ENCODE results near the gene TRMT2A.

The TRMT2A gene

DNA sequence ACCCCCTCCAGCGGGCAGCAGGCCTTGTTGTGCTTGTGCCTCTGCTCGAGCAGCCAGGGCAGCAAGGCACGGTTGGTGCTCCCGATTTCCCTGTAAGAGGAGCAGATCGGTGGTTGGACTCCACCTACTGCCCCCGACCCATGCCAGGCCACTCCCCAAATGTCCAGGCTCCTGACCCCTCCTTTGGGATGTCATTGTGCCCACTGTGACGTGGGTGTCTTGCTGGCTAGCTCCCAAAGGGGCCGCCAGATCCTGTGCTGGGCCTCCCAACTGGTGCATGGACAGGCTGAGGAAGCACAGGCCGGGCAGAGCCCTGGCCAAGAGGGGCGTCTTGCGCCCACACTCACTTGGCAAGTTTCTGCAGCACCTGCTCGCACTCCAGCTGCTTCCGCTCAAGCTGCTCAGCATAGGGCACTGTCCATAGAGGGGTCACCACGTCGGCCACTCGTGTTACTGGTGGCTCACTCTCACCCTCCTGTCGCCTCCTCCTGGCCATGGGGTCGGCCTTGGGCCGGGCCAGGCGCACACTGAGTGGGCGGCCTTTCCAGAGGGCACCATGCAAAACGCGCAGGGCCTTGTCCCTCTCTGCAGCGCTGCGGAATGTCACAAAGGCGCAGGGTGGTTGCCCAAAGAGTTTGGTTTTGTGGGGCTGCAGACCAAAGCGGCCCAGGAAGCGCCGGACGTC lies 1.2 kb downstream of the TRMT2A start, which contains the start of gene RANBP1:
Gene RANBP1, plus strand, starts transcription at position 414 of the 685 bp plus-strand sequence. Its CDS starts 81 bp downstream, at position 495.
- DNase-seq, result no peak

GRCh38 chr22:20114506-20115475 lies 2.2 kb downstream of the TRMT2A start:
- DNase-seq, result no peak

DNA sequence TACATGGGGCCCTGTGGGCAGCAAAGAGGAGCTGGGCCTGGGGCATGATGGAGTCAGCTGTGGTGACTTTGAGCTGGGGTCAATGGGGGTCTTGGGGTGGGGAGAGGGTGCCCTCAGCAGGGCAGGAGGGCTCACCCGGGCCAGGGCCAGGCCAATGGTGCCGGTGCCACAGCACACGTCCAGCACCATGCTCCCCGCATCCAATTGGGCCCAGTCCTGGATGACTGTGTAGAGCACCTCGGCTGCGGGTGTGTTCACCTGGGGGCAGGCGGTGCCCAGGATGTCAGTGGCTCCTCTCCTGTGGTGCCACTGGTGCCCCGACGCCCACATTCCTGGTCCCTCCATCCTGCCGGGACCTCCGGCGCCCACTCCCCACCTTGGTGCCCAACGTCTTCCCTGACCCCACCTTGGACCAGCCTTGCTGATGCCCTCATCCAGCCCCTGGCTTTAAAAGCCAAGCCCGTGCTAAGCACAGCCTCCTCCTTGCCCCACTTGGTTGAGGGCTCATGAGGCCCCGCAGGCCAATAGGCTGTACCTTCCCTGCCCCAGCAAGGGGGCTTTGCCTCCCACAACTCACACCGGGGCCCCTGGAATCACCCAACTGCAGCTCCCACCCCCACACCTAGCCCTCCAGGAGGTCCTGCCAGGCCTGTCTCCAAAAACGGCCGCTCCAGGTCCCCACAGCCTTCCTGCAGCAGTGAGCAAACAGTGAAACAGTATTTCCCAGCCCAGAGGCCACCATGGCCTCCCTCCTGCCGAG lies 3.3 kb downstream of the TRMT2A start:
- no peak for DNase-seq

- DNase-seq, result no peak
Measured at GRCh38 chr22:20112623-20113511, 4.2 kb downstream of the TRMT2A start.

DNA sequence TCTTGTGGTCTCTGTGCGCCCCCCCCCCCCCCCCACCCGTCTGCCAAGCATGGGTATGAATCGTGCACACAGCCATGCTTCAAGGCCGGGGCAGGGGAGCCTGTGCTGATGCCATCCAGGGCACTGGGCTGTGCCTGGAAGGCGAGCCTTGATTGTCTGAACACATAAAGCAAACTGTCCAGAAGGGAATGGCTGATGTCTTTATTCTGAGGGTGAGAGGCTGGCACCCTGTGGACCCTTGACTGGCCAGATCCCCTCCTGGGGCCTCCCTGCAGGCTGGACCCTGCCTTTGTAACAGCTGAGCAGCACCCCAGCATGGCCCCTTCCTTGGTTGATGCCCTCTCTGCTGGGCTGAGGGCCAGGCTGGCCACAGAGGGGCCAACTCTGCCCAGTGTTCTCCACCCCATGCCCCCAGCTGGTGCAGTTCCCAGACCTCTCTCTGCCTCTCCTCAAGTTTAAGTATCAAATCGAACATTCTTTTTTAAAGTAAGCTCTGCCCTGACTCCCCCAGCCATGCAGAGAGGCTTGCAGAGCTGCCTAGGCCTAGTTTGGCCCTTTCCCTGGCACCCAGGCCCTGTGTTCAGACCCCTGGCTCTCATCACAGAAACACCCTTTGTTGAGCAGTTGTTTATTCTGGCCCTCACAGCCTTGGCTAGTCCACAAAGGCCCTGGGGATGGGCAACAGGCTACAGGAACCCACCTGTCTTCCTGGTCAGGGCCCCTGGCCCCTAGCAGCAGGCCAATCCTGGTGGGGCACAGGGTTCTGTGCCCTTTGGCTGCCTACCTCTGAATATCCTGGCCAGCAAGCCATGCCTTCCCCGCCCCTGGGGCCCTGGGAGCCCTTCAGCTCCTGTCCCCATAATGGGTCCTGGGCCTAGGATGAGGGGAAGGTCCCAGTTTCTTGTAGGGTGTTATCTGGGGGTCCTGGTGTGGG lies 5.1 kb downstream of the TRMT2A start:
- no peak for DNase-seq

DNA sequence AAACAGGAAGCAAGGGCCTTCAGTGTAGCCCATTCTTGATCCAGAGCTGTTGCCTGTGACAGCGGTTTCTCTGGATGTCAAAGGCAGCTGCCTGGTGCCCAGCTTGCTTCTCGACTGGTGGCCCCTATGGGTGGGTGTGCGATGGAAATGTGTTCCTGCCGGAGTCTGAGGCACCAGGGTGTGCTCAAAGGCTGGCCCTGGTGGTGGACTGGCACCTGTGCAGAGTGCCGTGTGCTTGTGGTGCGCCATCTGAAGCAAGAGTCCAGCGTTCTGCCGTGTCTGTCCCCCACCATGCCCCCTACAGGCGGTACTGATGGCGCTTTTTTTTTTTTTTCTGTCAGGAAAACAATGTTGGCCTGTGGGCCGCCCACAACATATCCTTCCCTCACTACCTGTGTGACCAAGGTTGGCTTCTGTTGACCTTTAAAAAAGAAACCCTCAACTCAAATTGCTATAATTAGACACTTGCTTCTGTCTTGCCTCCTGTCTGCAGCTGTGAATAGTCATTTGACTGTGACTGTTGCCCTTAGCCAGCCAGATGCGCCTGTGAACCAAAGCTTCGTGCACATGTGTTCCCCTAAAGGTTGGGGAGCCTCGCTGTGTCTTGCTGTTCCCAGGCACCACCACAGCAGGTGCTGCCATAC lies 5.9 kb downstream of the TRMT2A start:
- DNase-seq, result no peak

GRCh38 chr22:20110359-20110985 lies 6.6 kb downstream of the TRMT2A start:
- DNase-seq, result no peak

DNA sequence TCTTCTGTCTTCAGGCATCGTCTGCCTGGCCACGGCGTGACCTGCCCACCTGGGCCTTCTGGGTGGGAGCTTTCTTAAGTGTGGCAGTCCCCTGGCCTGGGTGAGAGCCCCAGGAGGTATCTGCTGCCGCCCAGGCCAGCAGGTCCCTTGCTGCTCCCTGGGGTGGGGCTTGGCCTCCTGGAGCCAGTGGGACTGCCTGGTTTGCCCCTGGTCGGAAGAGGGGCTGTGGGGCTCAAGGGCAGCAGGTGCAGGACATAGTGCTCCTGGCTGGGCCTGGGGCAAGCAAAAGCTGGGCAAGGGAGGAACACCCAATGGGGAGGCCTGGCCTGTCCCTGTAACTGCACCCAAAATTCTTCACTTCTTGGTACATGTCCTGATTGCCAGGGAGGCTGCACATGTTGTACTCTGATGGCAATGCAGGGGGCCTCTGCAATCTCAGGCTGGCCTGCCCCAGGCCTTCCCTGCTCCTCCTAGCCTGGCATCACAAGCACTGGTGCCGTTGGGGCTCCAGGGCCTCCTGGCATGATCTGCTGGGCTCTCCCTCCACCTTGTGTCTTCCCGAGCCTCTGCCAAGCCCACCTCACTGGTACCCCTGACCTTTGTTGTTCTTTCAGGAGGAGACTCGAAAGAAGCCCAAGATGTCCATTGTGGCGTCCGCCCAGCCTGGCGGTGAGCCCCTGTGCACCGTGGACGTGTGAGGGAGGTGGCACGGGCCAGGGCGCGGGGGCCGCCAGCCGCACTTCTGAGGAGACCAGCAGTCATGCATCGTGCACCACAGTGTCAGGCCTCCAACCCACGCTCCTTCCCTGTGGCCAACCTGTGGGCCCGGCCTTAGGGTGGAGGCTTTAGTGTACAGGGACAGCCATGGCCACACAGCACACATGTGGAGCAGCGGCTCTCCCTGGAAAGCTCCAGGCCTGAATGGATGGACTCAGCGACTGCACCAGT lies 7.3 kb downstream of the TRMT2A start:
- DNase-seq, result no peak

- no peak for DNase-seq
Measured at GRCh38 chr22:20108757-20109230, 8.2 kb downstream of the TRMT2A start.

DNA sequence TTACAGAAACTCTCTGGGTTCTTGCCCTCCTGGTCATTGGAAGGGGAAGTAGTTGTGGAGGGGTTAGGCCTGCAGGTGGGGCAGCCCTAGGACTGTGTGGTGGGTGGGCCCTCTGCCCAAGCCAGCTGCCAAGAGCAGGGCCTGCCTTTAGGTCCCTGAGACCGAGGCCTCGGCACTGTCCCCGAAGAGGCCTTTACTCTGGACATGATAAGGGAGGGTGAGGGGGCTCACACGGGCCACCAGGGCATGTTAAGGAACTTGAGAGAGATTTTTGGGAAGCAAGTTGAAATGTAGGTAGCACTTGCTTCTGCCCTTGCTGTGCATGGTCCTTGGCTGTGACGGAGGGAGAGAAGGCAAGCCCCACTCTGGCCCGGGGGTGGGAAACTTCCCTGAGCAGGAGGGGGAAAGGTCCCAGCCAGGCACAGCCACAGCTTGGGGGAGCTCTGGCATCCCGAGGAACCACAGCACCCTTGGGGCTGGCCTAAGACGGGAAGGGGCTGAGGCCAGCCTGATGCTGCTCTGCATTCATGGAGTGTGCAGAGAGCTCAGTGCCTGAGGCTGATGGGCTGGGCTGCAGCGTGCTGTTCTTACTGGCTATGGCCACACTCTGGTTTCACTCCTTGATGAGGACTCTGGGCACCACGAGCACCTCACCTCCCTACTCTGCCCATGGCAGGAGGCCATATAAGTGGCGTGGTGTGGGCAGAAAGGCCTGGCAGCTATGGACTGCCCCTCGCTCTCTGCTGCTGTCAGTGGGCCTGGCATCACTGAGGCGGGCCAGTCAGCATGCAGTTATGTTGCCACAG lies 8.9 kb downstream of the TRMT2A start:
- no peak for DNase-seq

- DNase-seq, result no peak
Measured at GRCh38 chr22:20107471-20107901, 9.5 kb downstream of the TRMT2A start.

GRCh38 chr22:20106849-20107237 lies 10.2 kb downstream of the TRMT2A start:
- DNase-seq, result no peak

DNA sequence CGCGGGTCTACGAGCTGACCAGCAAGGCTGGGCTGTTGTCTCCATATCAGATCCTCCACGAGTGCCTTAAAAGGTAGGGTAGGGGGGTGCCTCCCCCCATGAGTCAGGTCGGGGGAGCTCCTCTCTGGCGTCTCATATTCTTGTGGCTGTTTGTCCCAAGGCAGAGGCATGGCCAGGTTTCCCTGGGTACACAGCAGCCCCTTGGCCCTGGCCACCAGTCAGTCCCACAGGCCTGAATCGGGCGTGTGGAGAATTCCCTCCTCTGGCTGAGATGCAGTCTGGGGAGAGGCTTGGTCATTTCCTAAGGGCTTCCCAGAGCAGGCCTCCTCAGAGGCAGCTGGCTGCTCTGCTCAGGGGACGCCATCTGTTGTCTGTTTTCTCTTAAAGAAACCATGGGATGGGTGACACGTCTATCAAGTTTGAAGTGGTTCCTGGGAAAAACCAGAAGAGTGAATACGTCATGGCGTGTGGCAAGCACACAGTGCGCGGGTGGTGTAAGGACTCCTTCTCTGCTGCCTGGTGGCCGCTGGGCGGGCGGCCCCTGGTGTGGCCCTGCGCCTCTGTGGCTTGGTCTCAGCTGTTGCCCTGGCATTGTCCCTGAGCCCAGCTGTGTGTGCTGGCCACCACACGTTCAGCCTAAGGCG lies 10.7 kb downstream of the TRMT2A start:
- DNase-seq, result no peak

GRCh38 chr22:20105456-20106204 lies 11.4 kb downstream of the TRMT2A start:
- DNase-seq, result no peak

- DNase-seq, result no peak
Measured at GRCh38 chr22:20102203-20102780, 14.7 kb downstream of the TRMT2A start.

- no peak for DNase-seq
Measured at GRCh38 chr22:20101638-20102037, 15.4 kb downstream of the TRMT2A start.

Measured in DMS153 (cell line).